Stimulated activated CD4-positive, alpha-beta T cell treated with anti-CD3 and anti-CD28 coated beads, Interleukin-2, amount 100 ng/mL, for 48 hours (primary cell): ENCODE results near the gene IL1RAP.
"Not testable (repeated sequence)": the region's sequence is repeated elsewhere in the genome, so short reads cannot be mapped to it uniquely, and the experiment has no call there.

Experiments
- DNase-seq, 2 donors: peaks; one replicate each; pipeline ENCODE4 v3.0.0-alpha.2; 2020

Gene IL1RAP

DNA sequence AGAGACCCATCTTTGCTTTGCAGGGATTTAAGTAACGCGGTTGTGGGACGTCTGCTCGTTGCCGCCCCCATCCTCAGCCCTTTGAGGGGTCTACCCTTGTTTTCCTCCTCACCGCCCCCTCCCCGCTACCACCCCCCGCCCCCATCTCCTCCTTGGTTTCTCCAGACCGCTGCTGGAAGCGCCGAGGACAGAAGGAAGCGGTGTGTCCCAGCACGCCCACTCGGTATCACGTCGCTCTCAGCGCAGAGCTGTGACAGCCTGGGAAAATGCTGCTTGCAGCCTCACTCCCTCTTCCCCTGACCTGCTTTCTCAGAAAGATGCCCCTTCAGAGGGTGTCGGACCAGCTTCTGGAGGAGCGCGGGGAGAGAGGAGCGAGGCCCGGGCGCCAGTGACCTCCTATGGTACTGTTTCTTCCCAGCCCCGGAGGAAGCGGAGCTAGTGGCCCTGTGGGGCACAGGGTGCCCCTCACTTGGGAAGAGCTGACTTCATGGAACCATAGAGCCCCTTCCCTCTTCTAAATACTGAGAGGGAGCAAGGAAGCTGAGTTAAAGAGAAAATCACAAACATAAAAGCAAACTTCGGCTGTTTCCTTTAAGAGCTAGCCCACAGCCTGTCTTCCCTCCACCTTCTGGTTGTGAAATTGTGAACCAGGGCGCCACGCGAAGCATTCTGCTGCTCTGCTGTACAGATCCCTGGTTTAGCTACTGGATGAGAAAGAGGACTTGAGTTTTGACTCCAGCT lies 698 bp downstream of the IL1RAP start:
- DNase-seq, result peak in 1 of 2 donors; percentile 17

DNA sequence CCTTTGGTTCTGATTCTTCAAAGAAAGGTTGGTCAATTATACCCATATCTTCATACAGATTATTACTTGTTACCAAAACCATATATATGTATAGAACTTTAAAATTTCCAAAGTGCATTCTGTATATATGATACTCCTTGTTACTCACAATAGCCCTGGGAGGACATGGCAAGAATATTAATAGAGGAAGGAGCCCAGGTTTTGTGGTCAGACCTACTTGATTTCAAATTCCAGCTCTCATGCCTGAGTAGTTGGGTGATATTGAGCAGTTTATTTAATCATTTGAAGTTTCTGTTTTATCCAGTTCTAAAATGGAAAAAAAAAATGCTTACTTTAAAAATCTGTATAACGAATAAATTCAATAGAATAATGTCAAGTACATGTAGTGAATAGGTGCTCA lies 2.5 kb downstream of the IL1RAP start:
- no peak for DNase-seq

DNA sequence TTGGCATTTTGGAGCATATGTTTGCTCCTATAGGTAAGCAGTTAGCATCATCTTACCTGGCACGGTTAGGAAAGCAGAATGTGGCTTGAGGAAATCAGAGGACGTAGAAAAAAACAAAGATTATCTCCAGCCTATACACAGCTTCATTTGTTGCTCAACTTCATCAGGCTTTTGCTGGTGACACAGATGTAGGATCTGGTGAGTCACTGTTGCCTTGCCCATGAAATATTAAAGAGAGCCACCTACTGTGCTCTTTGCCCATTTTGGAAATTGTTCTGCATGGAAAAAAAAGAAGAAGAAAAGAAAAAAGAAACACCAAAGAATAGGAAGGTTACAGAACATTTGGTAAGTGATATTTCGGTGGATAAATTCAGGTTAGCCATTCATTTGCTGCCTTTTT lies 3.8 kb downstream of the IL1RAP start:
- DNase-seq, result no peak

DNA sequence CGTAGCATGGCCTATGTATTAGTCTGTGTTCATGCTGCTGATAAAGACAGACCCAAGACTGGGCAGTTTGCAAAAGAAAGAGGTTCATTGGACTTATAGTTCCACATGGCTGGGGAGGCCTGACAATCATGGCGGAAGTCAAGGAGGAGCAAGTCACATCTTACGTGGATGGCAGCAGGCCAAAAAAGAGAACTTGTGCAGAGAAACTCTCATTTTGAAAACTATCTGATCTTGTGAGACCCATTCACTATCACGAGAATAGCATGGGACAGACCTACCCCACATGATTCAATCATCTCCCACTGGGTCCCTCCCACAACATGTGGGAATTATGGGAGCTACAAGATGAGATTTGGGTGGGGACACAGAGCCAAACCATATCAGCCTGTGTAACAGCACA lies 4.6 kb downstream of the IL1RAP start:
- not testable (repeated sequence) for DNase-seq

DNA sequence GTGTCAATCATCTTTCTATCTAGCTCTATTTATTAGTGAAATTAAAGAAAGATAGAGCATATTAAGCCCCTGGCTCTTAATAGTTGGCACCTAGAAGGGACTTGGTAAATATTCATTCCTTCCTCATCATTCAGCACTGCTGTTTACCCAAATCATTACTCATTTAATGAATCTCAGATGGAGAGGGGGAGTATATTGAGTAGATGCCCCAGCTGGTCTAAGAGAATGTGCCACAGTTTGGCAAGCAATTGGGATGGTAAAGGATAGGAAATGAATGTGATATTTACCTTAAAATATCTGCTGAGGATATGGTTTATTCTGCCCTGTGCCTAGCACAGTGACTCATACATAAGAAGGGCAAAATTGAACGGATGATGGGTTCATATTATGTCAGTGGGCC lies 6.0 kb downstream of the IL1RAP start:
- DNase-seq, result no peak

DNA sequence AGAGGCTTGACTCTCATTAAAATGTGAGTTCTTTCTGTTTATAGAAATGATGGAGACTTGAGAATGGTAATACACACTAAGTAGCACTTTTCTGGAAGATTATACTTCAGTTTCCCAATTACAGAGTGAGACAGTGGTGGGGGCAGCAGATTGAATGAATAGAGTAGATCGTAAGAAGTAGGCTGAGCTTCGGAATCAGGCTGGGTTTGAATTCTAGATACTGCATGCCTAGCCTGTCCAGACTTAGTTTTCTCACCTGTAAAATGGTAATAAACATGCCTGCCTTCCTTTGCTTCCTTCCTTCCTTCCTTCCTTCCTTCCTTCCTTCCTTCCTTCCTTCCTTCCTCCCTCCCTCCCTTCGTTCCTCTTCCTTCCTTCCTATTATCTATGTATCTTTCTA lies 8.1 kb downstream of the IL1RAP start:
- no peak for DNase-seq

DNA sequence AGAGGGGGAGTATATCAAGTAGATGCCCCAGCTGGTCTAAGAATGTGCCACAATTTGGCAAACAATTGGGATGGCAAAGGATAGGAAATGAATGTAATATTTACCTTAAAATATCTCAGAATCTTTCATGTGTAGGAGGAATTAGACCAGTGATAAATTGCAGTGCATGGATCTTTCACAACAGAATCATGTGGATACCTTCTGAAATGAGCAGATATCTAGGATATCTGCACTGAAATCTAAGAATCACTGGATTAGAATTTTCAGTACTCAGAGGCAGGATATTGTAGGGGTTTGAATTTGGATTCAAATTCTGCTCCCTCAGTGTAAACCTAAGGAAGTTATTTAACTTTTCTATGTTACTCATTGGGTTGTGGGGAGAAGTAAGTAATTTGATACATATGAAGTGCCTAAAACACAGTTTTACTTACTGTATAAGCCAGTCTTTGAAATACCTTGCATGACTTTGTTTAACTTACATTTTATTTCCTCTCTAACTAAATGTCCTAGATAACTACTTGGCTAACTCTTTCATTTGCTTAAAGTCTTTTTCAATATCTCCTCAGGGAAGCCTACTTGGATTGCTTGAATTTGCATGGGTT lies 8.8 kb downstream of the IL1RAP start:
- no peak for DNase-seq

DNA sequence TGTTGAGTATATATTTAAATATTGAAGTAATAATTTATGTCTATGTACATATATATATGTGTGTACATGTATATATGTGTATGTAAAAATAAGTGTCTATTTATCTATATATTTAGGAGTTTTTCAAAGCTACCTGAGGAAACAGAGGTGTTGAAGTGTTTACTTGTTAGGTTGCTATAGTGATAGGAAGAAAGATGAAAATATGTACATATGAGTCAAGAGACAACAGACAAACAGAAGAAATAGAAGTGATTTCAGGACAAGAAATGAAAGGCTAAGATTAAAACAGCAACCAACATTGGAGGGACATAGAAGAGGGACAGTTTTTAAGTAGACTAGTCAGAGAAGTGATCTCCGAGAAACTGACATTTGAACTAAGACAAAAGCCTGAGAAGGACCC lies 11.1 kb downstream of the IL1RAP start:
- no peak for DNase-seq

DNA sequence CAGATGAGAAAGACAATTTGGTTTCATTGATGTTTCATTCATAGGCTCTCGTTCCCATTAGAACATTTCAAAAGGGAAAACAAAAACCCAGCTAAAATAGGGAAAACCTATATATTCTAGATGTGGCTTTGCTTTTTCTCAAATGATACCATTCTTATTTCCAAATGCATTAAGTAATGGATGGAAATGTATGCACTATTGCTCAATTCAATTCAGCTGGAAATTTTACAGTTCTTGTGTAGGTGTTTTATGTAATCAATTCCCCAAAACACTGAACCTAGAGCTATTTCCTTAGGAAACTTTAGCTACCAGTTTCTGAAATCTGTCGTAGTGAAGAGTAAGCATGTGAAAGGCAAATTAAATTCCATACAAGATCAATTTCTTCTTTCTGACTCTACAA lies 11.7 kb downstream of the IL1RAP start:
- DNase-seq, result no peak

DNA sequence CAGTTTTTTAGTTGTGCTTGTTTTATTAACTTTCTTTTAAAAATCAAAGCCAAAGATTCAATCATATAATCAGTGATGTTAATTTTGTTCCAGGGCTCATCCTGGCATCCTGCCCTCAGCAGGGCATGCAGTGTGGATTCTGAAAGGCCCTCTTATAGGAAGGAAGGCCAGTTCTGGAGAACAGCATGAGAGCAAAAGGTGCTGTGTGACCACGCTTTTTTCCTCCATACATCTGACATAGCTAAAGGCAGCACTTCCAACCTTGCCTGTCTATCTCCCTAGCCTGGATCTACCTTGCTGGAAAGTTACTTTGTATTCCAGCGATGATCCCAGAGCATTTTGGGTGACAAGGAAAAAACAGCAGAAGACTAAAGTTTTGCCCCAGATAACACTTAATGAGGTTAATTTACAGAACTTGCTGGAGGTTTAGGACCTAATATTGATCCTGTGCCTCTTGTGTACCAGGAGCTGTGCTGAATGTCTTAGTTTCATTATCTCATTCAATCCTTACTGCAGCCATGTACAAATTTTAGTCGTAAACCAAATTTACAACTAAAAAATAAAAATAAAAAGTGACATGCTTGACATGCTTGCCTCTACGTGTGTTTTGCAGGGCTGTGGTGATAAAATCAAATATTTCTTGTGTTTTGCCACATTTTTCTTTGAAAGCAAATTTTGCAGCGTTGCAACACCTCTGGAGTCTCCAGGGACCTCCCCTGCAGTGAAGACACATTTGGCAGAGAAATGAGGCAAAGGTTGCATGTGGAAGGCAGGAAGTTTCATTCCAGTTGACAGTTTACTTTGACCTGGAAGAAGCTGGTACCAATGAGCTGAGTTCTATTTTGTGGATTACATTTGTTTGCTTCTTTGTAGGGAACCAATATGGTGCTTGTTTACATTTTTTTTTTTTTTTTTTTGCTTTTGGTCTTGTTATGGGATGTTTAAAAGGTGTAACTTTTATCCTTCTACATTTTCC lies 13.2 kb downstream of the IL1RAP start:
- no peak for DNase-seq

DNA sequence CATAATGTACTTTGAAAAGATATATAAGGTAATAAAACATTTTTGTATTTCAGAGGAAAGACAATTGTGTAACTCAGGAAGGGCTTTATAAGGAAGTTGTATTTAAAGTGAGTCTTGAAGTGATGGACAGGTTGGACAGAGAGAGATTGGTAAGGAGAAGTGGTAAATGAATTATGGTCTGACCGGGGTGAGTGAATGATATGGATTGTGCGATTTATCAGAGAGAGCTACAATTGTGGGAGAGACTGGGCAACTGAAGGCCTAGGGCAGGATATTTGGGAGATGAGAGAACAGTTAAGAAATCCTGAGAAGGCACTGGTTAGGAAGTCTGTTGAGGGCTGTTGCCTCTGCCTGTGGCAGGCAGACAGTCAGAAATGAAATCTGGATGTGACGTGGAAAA lies 14.8 kb downstream of the IL1RAP start:
- no peak for DNase-seq

DNA sequence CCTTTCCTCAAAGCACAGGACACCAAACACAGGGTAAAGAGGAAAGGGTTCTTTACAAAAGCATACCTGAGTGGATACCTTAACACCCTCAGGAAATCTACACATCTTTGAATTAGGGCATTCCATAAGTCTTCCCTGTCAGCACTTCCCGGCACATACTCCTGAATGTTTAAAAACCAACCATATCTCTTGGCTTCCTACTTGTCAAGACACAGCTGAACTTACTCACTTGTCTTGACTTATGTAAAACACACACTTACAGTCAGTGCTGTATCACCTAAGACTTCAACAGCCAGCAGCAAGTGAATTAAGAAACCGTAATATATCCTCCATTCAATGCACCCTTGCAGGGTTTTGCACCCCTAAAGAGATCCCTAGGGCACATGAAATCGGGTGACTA lies 17.5 kb downstream of the IL1RAP start:
- no peak for DNase-seq

DNA sequence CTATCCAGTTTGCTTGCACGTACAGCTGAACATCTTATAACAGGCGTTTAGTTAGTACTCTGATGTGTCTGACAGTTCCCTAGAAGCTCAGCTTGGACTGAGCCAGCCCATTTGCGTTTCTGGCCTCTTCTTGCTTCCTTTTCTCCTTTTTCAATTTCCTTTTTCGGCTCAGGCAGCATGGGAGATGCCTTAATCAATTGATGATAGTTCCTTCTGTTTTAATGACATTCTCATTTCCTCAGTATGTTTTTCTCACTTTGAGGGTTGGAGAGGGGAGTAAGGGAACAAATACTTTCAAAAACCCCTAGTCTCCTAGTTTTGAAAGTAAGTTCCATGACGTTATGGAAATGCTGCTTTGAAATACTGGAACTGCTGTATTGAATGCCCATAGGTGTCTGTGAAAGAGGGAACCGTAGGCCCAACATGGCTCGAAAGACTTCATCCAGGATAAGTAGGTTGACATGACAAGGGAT lies 18.9 kb downstream of the IL1RAP start:
- DNase-seq, result no peak

DNA sequence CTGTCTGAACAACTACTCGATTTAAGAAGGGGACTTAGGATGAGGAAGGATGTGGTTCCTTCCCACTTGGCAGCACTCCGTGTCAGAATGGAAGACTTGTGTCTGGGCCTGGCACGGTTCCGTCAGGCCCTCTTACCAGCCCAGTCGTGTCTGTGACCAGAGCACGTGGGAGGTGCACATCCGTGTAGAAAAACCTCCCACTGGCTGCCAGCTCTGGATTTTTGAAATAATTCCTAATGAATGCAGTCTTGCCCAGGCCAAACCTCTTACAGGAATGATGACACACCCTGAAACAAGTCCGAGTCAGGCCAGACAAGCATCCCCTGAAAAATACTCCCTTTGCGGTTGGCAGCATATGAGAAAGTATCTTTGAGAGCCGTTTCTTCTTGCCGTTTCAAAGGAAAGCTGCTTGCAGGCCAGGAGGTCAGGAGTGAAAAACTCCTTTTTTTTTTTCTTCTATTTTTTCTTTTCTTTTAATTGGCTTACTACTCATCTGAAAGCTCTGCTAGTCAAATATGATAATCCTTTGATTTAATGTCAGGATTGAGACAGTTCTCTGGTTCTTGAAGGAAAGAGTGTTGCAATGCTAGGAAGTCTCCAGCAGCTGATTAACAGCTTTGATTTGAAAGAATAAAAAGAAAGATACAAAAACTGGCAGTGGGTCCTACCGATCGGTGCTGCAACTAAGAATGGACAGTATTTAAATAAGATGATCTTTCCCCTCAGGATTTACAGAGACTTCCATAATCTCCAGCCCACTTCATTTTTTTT lies 19.8 kb downstream of the IL1RAP start:
- no peak for DNase-seq

DNA sequence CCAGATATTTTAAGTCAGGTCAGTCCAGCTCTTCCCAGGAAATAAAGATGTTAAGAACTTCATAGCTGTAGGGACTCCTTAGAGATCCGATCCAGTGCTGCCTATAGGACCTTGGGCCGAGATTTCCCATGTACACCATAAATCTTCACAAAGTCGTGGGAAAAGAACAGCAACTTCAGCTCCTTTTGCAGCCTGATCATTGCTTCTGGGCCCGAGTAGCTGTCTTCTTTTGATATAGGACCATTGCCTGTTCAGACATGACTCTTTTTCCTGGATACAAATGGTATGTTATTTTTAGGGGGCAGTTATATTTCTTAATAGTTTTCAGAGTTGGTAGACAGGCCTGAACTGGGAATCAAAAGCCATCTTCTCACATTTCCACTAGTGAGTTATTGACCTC lies 20.5 kb downstream of the IL1RAP start:
- DNase-seq, result no peak

DNA sequence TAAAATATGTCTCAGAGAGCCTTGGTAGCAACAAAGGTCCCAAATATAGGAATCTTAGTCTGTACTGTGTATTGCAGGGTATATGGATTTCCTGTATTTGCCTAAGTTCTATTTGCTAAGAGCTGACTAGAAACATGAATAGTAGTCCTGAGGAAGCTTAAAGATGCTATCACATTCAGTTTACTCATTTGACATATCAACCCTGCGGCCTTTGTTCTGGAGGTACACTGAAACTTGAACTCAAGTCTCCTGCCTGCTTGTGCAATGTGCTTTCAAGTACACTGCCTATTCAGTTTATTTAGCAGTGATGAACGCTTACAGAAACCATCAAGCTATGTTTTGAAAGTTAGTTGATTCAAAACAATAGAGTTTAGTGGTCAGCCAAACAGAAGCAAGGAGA lies 21.1 kb downstream of the IL1RAP start:
- DNase-seq, result no peak

DNA sequence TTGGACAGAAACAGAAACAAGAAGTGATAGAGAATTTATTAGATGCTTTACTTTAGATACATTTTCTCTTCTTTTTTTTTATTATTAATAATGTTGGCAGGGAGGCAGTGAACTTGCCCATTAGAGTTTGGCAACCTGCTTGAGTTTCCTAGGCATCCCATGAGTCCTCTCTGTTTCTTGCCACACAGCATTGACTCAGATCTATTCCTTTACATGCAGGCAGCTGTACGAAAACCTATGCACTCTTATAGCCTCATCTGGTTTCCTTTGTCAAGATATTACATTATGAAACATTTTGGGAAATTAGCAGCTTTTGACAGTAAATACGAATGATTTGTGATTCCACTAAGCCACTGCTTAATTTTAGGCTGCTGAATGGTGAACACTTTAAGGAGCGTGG lies 23.3 kb downstream of the IL1RAP start:
- no peak for DNase-seq

DNA sequence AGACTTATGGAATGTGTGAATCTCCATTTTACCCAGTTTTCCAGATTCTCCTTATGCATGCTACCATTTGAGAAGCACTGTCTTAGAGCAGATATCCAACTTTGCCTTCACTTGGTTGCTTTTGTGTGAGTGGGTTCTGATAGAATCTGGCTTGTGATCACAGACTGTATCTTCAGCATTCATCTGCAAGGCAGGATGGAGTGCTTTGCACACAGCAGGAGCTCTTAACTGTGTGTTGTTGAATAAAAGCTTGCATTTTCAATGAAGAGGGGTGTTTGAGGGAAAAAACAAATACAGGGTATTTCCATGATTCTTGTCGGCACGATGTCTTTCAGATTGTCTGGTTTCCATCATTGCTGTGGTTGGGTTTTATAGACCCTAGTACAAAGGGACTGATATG lies 24.4 kb downstream of the IL1RAP start:
- DNase-seq, result no peak

DNA sequence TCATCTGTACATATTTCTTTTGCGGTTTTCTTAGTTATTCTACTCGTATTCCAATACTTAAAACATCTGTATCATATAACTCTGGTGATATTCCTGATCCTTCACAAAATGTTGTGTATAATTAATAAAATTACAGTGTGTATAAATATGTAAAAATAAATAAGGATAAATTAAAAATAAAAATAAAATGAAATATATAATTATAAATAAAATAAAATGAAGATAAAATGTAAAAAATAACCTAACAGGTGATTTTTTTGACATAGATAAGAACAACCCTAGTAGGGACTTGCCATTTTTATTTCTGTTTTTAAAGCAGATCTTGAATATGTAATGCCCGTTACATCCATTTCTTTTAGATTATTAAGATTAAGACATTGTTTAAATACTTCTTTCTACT lies 25.6 kb downstream of the IL1RAP start:
- no peak for DNase-seq

DNA sequence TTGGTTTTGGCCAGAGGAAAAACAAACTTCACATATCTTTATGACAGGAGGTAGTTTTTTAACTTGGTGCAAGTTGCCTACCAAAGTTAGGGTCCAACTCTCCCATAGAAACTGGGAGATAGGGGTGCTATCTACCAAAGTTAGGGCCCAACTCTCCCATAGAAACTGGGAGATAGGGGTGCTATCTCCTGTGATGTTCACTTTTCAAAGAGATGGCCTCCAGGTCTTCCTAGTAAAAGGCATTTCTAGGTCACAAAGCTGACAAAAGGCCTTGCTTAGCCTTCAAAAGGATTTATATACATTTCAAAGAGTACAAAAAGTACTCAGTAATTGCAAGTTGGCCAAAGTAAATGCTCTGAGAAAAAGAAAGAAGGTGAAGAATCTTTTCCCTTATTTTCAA lies 27.1 kb downstream of the IL1RAP start:
- DNase-seq, result no peak

DNA sequence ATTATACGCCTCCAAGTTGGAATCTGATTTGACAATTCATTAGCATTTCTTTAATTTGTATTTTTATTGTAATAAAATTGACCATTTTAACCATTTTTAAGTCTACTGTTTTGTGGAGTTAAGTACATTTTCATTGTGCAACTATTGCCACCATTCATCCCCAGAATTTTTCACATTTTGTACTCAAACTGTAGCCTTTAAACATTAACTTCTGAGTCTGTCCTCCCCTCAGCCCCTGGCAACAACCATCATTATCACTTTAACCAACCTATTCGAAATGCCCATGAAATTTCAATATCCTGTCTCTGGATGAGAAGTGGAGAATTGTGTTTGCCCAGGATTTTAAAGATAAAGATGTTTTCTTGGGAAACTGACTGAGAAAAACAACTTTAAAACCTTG lies 27.7 kb downstream of the IL1RAP start:
- DNase-seq, result no peak

DNA sequence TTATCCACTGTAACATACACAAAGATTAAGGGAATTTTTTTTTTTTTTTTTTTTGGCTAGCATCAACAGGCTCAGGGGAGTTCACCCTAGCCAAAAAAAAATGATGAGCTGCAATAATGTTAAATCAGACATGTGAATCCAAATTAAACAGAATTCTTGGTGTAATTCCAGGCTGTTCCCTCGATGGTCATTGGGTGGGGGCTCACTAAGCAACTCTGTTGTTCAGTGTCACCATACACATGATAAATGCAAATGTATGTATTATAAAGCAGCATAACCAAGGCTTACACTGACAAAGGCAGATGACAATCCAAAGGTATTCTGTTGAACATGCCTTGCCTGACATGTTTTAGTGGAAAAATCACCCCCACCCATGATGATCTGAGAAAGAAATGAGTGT lies 29.0 kb downstream of the IL1RAP start:
- no peak for DNase-seq

DNA sequence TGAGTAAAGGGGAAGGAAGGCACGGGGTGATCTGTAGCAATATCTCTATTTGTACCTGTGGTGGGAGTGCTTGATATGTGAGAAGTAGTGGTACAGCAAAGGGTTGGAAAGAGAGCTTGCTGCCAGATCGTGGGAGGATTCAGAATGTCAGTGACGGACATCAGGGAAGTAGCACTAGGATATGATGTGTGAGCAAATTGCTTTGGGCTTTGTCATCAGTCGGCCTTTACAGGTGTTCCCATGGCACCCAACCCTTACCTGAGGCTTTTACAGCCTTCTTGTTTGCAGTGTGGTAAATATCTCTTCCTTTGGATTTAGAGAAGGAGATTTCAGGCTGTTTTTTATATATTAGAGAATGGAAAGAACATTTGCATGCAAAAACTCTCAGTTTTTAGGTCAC lies 29.8 kb downstream of the IL1RAP start:
- DNase-seq, result no peak
